ENCODE results near the gene ASCC1. TPM values are rescaled to one million over a fixed set of nuclear protein-coding genes. Genes with fewer than 3 reads are reported as not detected.

ASCC1 gene
- total RNA-seq, 4 donors from 2014 or later: 23.5 to 37.8 (median 29.8) TPM

DNA sequence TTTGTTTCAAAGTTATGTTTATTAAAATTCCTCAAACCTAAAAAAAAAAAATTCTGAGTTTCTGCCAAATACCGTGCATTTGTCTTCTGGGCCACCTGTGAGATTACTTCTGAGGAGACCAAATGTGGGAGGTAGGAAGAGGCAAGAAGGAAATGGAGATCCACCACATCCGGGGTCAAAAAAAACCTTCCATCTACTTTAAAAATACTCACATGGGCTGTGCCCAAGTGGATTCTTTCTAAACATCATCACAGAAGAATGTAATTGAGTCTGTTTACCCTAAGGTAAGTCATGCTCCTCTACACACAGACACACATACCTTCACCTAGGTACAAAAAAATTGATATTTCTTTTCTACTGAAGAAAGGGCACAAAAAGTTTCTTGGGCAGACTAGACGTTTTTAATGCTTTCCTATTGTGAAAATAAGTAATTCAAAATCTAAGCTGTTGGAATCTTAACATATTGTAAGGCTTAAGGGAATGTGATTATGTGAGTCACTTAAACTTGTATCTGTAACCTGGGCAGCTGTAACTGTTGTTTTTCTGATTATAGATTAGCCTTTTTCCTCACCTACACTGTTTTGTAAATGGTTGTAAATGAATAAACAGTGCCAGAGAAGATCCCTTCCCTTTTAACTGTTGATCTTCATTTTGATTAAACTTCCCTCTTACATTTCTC, 108.6 kb downstream of the ASCC1 start:
- TF ChIP-seq EP300 (IDR thresholded peaks at IDR 0.05) (no peak), POLR2AphosphoS5 (IDR thresholded peaks at IDR 0.05) (no peak), POLR2A (IDR thresholded peaks at IDR 0.05; ENCODE audit: low read depth) (no peak)
- TF ChIP-seq, protein P1, sequence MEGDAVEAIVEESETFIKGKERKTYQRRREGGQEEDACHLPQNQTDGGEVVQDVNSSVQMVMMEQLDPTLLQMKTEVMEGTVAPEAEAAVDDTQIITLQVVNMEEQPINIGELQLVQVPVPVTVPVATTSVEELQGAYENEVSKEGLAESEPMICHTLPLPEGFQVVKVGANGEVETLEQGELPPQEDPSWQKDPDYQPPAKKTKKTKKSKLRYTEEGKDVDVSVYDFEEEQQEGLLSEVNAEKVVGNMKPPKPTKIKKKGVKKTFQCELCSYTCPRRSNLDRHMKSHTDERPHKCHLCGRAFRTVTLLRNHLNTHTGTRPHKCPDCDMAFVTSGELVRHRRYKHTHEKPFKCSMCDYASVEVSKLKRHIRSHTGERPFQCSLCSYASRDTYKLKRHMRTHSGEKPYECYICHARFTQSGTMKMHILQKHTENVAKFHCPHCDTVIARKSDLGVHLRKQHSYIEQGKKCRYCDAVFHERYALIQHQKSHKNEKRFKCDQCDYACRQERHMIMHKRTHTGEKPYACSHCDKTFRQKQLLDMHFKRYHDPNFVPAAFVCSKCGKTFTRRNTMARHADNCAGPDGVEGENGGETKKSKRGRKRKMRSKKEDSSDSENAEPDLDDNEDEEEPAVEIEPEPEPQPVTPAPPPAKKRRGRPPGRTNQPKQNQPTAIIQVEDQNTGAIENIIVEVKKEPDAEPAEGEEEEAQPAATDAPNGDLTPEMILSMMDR (IDR thresholded peaks at IDR 0.05): no peak
- intact Hi-C loops (cut with DNase I): no loop called here
- Histone ChIP-seq H3K27me3 (no peaks in the 10 kb centered on the region), H3K4me1 (peaks cover 0 to 12% (median 0%) of the 10 kb centered on the region in 4 donors), H3K27ac (replicated peaks in 1 of 4) (no peak overlapping the region), H3K9me3 (no peaks in the 10 kb centered on the region), H3K36me3 (peaks cover 3 to 17% (median 4%) of the 10 kb centered on the region in 4 donors), H3K4me3 (no peak overlapping the region)
- no peak for DNase-seq (ENCODE audit: extremely low spot score)
- WGBS: 53% methylated on average over 3 of the region's 3 CpGs

DNA sequence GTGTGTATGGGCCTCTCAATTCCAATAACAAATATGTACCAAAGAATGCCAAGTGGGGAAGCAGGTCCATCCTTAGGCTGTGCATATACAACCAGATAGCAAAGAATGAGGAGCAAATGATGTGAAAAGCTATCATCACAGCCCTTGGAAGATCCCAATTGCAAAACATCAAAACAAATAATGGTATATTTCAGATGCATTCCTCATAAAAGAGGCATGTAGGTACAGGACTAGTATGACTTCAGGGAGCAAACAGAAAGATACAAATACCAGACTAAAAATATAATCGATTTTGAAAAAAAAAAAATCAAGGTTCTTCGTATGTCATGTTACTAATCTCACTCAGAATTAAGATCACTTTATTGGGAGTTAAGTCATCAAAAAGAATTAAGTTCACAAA, 109.2 kb downstream of the ASCC1 start:
- no peak overlapping the region for H3K4me3 ChIP-seq
- intact Hi-C loops (cut with DNase I): no loop called here

DNA sequence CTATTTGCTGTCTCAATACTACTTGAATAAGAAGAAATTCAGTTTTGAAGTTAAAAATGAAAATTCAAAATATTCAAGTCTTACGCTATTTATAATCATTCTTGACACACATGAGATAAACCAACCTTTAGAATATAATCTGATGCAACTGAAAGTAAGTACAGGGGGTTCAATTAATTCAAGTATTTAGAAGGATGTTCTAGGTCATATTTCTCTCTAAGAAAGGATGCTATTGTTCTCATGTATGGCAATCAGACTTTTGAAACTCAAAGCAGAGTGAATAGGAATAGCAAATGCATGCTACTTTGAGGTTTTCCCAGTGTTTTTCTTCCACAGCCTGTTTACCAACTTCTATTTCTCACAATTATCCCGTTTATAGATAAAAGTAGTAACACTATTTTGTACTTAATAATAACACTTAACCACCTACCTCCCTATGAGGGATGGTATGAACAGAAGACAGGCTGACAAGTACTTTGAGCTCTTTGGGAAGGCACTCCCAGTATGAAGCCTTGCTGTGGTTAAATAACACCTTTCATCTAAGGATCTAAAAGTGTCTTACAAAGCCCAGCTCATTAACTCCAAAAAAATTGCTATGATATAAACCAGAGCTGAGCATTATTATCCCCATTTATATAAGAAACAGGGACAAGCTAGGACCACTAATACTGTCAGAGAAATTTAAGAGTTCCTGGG, 109.8 kb downstream of the ASCC1 start:
- 94% methylated on average over 2 of the region's 2 CpGs for WGBS
- H3K27ac ChIP-seq (replicated peaks in 1 of 4): no peak overlapping the region
- no peak overlapping the region for H3K4me3 ChIP-seq
- H3K27me3 ChIP-seq: no peaks in the 10 kb centered on the region
- intact Hi-C loops (cut with DNase I): no loop called here
- no peaks in the 10 kb centered on the region for H3K9me3 ChIP-seq
- no peak for DNase-seq (ENCODE audit: extremely low spot score)
- no peak for TF ChIP-seq POLR2A (IDR thresholded peaks at IDR 0.05; ENCODE audit: low read depth)
- H3K36me3 ChIP-seq: peaks cover 3 to 26% (median 14%) of the 10 kb centered on the region in 4 donors
- H3K4me1 ChIP-seq: peaks cover 0 to 12% (median 0%) of the 10 kb centered on the region in 4 donors

More for the DNA sequence above, 109.2 kb downstream of the ASCC1 start:
- Histone ChIP-seq H3K27ac (replicated peaks in 1 of 4) (no peak overlapping the region), H3K27me3 (no peaks in the 10 kb centered on the region), H3K4me1 (peaks cover 0 to 12% (median 0%) of the 10 kb centered on the region in 4 donors), H3K9me3 (no peaks in the 10 kb centered on the region), H3K36me3 (peaks cover 3 to 20% (median 10%) of the 10 kb centered on the region in 4 donors)
- TF ChIP-seq POLR2A (IDR thresholded peaks at IDR 0.05; ENCODE audit: low read depth): no peak
- TF ChIP-seq, protein P1 (IDR thresholded peaks at IDR 0.05): no peak
- TF ChIP-seq EP300 (IDR thresholded peaks at IDR 0.05): no peak
- no peak for TF ChIP-seq POLR2AphosphoS5 (IDR thresholded peaks at IDR 0.05)
- WGBS: 95% methylated on average over 2 of the region's 2 CpGs
- DNase-seq (ENCODE audit: extremely low spot score): no peak

DNA sequence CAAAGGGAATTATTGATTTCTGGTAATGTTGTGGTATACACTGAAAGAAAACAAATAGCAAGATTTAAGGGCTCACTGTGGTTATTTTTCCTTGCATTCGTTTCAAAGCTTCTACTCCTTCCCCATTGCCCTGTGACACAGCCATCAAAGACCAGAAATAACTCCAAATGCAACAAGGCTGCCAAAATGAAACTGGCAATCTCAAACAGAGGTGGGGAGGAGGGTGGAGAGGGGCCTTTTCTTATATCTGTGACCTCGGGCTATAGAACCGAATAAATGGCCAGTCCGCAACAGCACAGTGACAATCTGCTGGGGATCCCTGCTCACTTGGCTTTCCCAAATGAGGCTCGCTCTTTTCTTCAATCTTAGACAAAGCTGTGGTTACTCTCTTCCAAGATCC, 110.4 kb downstream of the ASCC1 start:
- H3K9me3 ChIP-seq: no peaks in the 10 kb centered on the region
- no peak for DNase-seq (ENCODE audit: extremely low spot score)
- intact Hi-C loops (cut with DNase I): no loop called here
- H3K27ac ChIP-seq (replicated peaks in 1 of 4): no peak overlapping the region
- 95% methylated on average over 5 of the region's 5 CpGs for WGBS
- no peak for TF ChIP-seq POLR2AphosphoS5 (IDR thresholded peaks at IDR 0.05)
- TF ChIP-seq EP300 (IDR thresholded peaks at IDR 0.05): no peak
- no peak for TF ChIP-seq POLR2A (IDR thresholded peaks at IDR 0.05; ENCODE audit: low read depth)
- TF ChIP-seq, protein P1 (IDR thresholded peaks at IDR 0.05): no peak
- no peak overlapping the region for H3K4me3 ChIP-seq
- H3K27me3 ChIP-seq: no peaks in the 10 kb centered on the region
- peaks cover 3 to 28% (median 19%) of the 10 kb centered on the region in 4 donors for H3K36me3 ChIP-seq
- H3K4me1 ChIP-seq: peaks cover 0 to 12% (median 0%) of the 10 kb centered on the region in 4 donors

DNA sequence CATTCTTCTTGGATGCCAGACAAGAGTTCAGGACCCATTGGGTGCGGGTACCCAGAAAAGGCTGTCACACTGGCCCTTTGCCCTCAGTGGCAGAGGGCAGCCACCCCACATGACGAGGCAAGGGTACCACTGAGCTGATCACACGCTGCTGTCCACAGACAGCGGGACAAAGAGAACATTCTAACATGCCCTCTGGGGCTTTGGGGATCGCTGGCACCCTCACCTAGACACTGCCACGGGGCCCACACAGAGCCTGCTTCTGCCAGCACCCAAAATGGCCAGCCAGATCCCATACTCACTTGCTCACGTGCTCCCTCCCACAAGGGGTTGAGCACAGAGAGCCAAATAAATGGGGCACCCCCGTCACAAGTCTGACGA, 111.0 kb downstream of the ASCC1 start:
- intact Hi-C loops (cut with DNase I): no loop called here
- TF ChIP-seq POLR2AphosphoS5 (IDR thresholded peaks at IDR 0.05): no peak
- no peak for TF ChIP-seq EP300 (IDR thresholded peaks at IDR 0.05)
- TF ChIP-seq, protein P1 (IDR thresholded peaks at IDR 0.05): no peak
- TF ChIP-seq POLR2A (IDR thresholded peaks at IDR 0.05; ENCODE audit: low read depth): no peak
- WGBS: 95% methylated on average over 6 of the region's 9 CpGs

More for the DNA sequence above, 111.0 kb downstream of the ASCC1 start:
- H3K9me3 ChIP-seq: no peaks in the 10 kb centered on the region
- peaks cover 3 to 33% (median 19%) of the 10 kb centered on the region in 4 donors for H3K36me3 ChIP-seq
- no peak for DNase-seq (ENCODE audit: extremely low spot score)
- no peak overlapping the region for H3K4me3 ChIP-seq
- H3K27ac ChIP-seq (replicated peaks in 1 of 4): peak overlapping the region in 1 of 4 donors; percentile 49
- H3K4me1 ChIP-seq: peaks cover 0 to 12% (median 0%) of the 10 kb centered on the region in 4 donors
- no peaks in the 10 kb centered on the region for H3K27me3 ChIP-seq

All from esophagus muscularis mucosa (tissue), 4 donors.